Lung (tissue), 12 donors: ENCODE measurements around the gene RPP30. TPM values are rescaled to one million over a fixed set of nuclear protein-coding genes. Genes with fewer than 3 reads are reported as not detected.
A peak's percentile ranks its signal among the peaks of the same experiment; 100 is the strongest.

ENCODE experiments used
- ATAC-seq: fragments of 200-7000 bp; cut with Tn5 transposase; one replicate; pipeline ENCODE4 v1.9.1; 2020; ENCODE audit warnings: moderate number of reproducible peaks; ENCODE audit not compliant: insufficient read depth, low FRiP score
- DNase-seq, 3 donors: peaks; one replicate each; pipeline ENCODE4 v3.0.0-alpha.2; 2013 to 2017
- H3K27ac ChIP-seq, 2 donors: one replicate each; pipeline ENCODE4 v1.5.1; 2013; ENCODE audit warnings: mild to moderate bottlenecking in 2 of 2, moderate library complexity in 2 of 2, control low read depth in 1 of 2, inconsistent platforms in 1 of 2, low read depth in 1 of 2, low read length in 1 of 2
- H3K27me3 ChIP-seq, 3 donors: one replicate each; pipeline ENCODE4 v1.5.1; 2013; ENCODE audit warnings: low read length in 2 of 3; ENCODE audit not compliant: control insufficient read depth in 3 of 3, insufficient read depth in 3 of 3
- H3K36me3 ChIP-seq, 4 donors: one replicate each; pipeline ENCODE4 v1.5.1; 2013; ENCODE audit warnings: low read length in 4 of 4, mild to moderate bottlenecking in 1 of 4, moderate library complexity in 1 of 4; ENCODE audit not compliant: control insufficient read depth in 4 of 4, insufficient read depth in 4 of 4
- H3K4me1 ChIP-seq, 5 donors: one replicate each; pipeline ENCODE4 v1.5.1; 2013; ENCODE audit warnings: low read length in 5 of 5, mild to moderate bottlenecking in 2 of 5, moderate library complexity in 1 of 5; ENCODE audit not compliant: control insufficient read depth in 5 of 5, insufficient read depth in 5 of 5
- H3K4me3 ChIP-seq: one replicate; pipeline ENCODE4 v1.5.1; 2013; ENCODE audit warnings: mild to moderate bottlenecking, control low read depth, moderate library complexity
- H3K9ac ChIP-seq, 2 donors: one replicate each; pipeline ENCODE4 v1.5.1; 2013; ENCODE audit warnings: low read length in 2 of 2, control low read depth in 1 of 2; ENCODE audit not compliant: insufficient read depth in 1 of 2
- H3K9me3 ChIP-seq, 4 donors: one replicate each; pipeline ENCODE4 v1.5.1; 2013; ENCODE audit warnings: low read length in 3 of 4, mild to moderate bottlenecking in 1 of 4, moderate library complexity in 1 of 4; ENCODE audit not compliant: control insufficient read depth in 4 of 4, insufficient read depth in 3 of 4
- CTCF ChIP-seq: IDR thresholded peaks from 2 replicates; pipeline ENCODE4 v1.5.1; 2012; ENCODE audit warnings: mild to moderate bottlenecking; ENCODE audit errors: control extremely low read depth, extremely low read depth
- WGBS, 2 donors: extraction: QIAGEN DNeasy Blood & Tissue Kit; methylation state at CpG; one replicate each; pipeline ENCODE4 v1.1.7; 2013; 5-methylcytosine and 5-hydroxymethylcytosine counted together
- polyA plus RNA-seq, 2 donors: library from polyadenylated mRNA; stranded (reverse); fragments of 200-250 nt; gene quantifications; one replicate each; pipeline ENCODE4 v1.2.1, GENCODE V29; 2013
- total RNA-seq, 2 donors: library from RNA; depleted of rRNA in 1 of 2; stranded (reverse); fragments of >200 nt in 1 of 2; gene quantifications; one replicate each; pipeline ENCODE4 v1.2.1, GENCODE V29; 2014 to 2021
- donor health status: control.
- donor health status: control.
- donor health status: Bipolar disorder and iron deficiency.
- donor health status: healthy.
- donor health status: DM: yes; HTN: yes; CAD: no.

RPP30 gene
- total and polyA plus RNA-seq, 4 donors = 20.7 to 43.5 (median 31.9) TPM

GRCh38 chr10:90905925-90906324, 34.2 kb downstream of the RPP30 start:
- H3K4me1 ChIP-seq = peaks cover 0 to 3% (median 0%) of the 10 kb centered on the region in 5 donors
- no peaks in the 10 kb centered on the region for H3K9me3 ChIP-seq
- H3K4me3 ChIP-seq = no peak overlapping the region
- no peak overlapping the region for H3K9ac ChIP-seq
- no peak overlapping the region for H3K27ac ChIP-seq
- no peak for TF ChIP-seq CTCF
- DNase-seq (no peak), ATAC-seq (no peak)
- no peaks in the 10 kb centered on the region for H3K27me3 ChIP-seq
- peaks cover under 1 to 20% (median 4%) of the 10 kb centered on the region in 4 donors for H3K36me3 ChIP-seq
- 79 to 84% methylated on average over 1 of the region's 1 CpG for WGBS, 2 donors

- Histone ChIP-seq H3K4me3 (no peak overlapping the region), H3K36me3 (peaks cover 0 to 20% (median 4%) of the 10 kb centered on the region in 4 donors), H3K27me3 (no peaks in the 10 kb centered on the region), H3K9ac (no peak overlapping the region), H3K4me1 (no peaks in the 10 kb centered on the region), H3K9me3 (no peaks in the 10 kb centered on the region), H3K27ac (no peak overlapping the region)
- TF ChIP-seq CTCF = no peak
- ATAC-seq (no peak), DNase-seq (no peak)
- WGBS, 2 donors = 78 to 83% methylated on average over 1 of the region's 1 CpG
These were observed 34.8 kb downstream of the RPP30 start for GRCh38 chr10:90906596-90906995.

GRCh38 chr10:90911133-90912051, 39.6 kb downstream of the RPP30 start:
- Histone ChIP-seq H3K4me3 (no peak overlapping the region), H3K4me1 (peaks cover 0 to 10% (median 0%) of the 10 kb centered on the region in 5 donors), H3K27me3 (no peaks in the 10 kb centered on the region), H3K9me3 (no peaks in the 10 kb centered on the region), H3K36me3 (peaks cover 0 to 7% (median 3%) of the 10 kb centered on the region in 4 donors), H3K27ac (no peak overlapping the region), H3K9ac (no peak overlapping the region)
- DNase-seq (peak; percentile 72 to 92 (median 89)), ATAC-seq (peak; percentile 71)
- peak; percentile 77 for TF ChIP-seq CTCF
- WGBS, 2 donors = 34 to 35% methylated on average over 12 of the region's 12 CpGs
